Anterior cingulate cortex (tissue), 58 donors: Measurements from ENCODE around the gene RNU5D-1.

Source experiments
- DNase-seq, 58 donors: peaks; one replicate each; lab custom pipeline; 2025; lab: John Stamatoyannopoulos, UW

The RNU5D-1 gene

DNA sequence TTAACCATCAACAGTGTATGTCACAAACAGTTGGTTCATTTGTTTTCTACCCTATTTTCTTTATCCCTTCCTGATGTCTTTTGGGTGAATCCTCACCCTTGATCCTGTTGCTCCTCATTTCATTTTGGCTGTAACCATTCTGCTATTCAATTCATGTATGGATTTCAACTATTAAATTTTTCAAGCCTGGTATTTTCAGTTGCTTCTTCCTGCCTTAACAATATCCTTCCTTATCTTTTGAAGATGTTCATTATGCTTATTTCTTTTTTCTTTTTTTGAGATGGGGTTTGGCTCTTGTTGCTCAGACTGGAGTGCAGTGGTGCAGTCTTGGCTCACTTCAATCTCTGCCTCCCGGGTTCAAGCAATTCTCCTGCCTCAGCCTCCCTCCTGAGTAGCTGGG, 2.8 kb upstream of the RNU5D-1 start:
- no peak for DNase-seq

DNA sequence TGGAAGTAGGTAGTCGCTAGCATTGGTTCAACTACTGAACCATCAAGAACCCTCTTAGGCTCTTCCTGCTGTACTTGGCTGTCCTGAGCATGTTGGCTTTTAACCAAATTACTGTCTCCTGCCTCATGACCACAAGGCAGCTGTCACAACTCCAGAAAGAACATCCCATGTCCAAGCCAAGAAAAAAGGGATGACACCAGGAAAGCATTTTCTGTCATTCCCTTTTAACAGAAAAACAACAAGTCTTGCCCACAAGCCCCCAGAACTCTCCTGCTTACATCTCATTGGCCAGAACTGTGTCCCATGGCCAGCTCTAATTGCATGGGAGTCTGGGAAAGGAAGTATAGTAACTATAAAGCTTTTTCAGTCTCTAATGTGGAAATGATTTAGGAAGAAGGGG, 2.4 kb upstream of the RNU5D-1 start:
- DNase-seq = no peak

DNA sequence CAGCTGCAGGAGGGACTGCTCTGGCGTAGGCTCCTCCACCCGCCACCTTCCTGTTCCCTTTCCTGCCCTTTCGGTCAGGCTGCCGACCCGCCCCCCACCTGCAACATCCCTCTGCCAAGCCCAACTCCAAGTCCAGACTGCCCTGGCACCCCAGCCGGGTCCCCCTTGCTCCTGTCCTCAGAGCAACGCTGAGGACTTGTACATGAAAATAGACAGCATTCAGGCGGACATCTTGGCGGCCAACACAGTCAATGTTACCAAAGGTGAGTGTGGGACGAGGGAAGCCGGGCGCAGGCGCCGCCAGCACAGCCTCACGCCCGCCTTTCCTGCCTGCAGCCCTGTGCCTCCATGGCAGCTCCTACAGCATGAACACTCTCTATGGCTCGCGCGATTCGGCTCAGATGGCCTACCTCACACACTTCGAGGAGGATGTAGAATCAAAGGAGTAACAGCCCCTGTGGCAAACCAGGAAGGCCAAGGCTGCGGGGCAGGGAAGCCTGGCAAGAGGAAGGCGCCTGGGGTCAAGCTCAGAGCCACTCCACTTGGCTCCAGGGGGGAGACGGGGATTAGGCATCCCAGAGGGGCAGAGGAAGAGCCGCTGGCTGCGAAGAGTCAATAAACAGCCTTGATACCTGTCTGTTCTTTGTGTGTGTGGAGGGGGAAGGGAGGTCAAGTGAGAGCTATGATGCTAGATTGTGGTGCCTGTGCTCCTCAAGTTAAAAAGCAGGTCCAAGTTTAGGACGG, 5.8 kb downstream of the RNU5D-1 start:
- no peak for DNase-seq

GRCh38 chr1:44724296-44724954, 6.5 kb downstream of the RNU5D-1 start:
- no peak for DNase-seq

- DNase-seq = peak in 2 of 58 donors; percentile 21 to 25
Observed at GRCh38 chr1:44723496-44724295, 7.3 kb downstream of the RNU5D-1 start.

- DNase-seq = no peak
Observed at GRCh38 chr1:44723064-44723463, 7.9 kb downstream of the RNU5D-1 start.

DNA sequence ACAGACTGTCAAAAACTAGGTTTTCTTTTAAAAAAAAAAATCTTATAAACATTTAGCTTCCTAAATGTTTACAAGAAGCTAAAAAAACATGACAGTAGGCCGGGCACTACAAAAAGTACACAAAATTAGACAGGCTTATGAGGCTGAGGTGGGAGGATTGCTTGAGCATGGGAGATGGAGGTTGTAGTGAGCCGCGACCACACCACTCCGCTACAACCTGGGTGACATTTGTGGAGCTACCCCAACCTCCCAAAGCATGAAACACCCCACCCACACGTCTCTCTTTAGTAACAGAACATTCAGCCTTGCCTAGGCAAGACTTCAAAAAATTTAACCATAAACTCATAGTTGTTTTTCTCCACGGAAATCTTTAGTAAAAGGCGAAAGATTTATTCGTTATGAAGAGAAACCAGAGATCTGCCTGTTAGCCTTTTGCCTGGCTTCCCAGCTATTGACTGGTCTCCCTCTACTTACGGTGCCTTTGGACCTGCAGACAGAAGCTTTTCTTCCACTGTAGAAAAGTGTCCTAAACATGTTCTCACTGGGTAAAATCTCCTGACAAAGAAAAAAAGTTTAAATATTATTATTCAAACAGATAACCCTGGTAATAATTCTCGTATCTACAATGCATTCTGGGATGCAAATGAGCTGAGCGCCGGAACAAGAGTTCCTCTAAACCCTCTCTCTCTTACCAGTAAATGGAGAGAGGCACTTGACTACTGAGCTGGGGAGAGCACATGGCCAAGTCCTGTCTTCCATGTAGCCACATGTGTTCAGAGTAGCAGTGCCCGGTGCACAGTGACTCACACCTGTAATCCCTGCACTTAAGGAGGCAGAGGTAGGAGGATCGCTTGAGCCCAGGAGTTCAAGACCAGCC, 9.2 kb downstream of the RNU5D-1 start:
- DNase-seq = peak in 19 of 58 donors; percentile 5 to 66 (median 18)

- no peak for DNase-seq
Observed at GRCh38 chr1:44720281-44720680, 10.7 kb downstream of the RNU5D-1 start.

GRCh38 chr1:44719318-44719717, 11.7 kb downstream of the RNU5D-1 start:
- DNase-seq = no peak

DNA sequence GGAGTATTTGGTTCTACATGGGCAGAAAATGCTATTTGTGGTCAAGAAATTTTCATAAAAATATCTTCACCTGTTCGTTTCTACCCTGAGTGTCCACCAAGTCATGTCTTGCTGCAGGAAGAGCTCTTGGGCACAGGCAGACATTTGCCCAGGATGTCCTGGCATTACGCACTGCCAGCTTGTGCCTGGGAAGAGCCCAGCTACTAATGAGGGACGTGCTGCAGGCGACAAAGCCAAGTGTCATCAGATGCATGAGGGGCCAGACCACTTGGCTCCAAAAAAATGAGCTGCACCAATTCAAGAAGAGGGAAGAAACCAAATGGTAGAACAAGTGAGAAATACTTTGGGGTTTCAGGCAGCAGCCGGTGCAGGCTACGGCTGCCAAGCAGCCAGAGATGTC, 12.9 kb downstream of the RNU5D-1 start:
- DNase-seq = no peak

- DNase-seq = peak in 2 of 58 donors; percentile 18 to 46
Observed at GRCh38 chr1:44717653-44718052, 13.3 kb downstream of the RNU5D-1 start.

GRCh38 chr1:44717156-44717555, 13.8 kb downstream of the RNU5D-1 start:
- peak in 1 of 58 donors; percentile 6 for DNase-seq

- peak in 51 of 58 donors; percentile 11 to 72 (median 39) for DNase-seq
Observed at GRCh38 chr1:44714944-44715571, 15.9 kb downstream of the RNU5D-1 start.

DNA sequence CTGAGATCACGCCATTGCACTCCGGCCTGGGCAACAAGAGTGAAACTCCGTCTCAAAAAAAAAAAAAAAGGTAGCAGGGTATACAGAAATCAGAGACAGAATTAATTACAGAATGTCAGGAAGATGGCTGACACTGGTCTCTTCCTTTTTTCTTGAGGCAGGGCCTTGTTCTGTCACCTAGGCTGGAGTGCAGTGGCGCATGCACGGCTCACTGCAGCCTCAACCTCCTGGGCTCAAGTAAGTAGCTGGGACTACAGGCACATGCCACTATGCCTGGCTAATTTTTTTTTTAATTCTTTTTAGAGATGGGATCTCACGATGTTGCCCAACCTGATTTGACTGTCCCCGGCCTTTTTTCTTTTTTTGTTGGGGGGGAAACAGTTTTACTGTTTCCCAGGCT, 16.4 kb downstream of the RNU5D-1 start:
- no peak for DNase-seq

DNA sequence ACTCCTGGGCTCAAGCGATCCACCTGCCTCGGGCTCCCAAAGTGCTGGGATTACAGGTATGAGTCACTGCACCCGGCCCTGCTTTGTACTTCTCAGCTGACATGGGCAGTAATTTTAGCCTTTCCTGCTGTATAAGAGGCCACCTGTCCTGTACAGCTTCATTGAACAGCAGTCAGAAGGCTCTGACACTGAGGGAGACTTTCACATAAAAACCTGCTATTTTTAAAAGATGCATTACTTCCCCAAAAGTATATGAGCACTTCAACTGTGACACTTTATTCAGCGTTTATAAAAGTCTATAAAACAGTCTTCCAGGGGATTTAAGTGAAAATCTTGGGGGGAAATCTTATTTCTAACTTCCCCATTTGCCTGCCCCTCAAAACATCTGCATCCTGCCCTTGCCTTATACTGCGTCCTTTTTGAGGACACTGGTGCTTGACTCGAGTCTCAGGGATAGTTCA, 17.6 kb downstream of the RNU5D-1 start:
- no peak for DNase-seq

- peak in 6 of 58 donors; percentile 7 to 28 (median 22) for DNase-seq
Observed at GRCh38 chr1:44707959-44708831, 22.8 kb downstream of the RNU5D-1 start.

GRCh38 chr1:44707112-44707881, 23.7 kb downstream of the RNU5D-1 start:
- DNase-seq = no peak

- no peak for DNase-seq
Observed at GRCh38 chr1:44705938-44706337, 25.0 kb downstream of the RNU5D-1 start.
